Measurements from ENCODE around the gene ZBTB1.
"Not testable (repeated sequence)": the region's sequence is repeated elsewhere in the genome, so short reads cannot be mapped to it uniquely, and the experiment has no call there.

Gene ZBTB1

GRCh38 chr14:64531567-64531966 lies 27.0 kb downstream of the ZBTB1 start:
- DNase-seq (ENCODE audit: low read depth in 2 of 2), result no peak

- DNase-seq (ENCODE audit: low read depth in 2 of 2), result no peak
These were observed 32.1 kb downstream of the ZBTB1 start for GRCh38 chr14:64536488-64537245.

- DNase-seq (ENCODE audit: low read depth in 2 of 2), result peak; percentile 90 to 94
These were observed 35.9 kb downstream of the ZBTB1 start, which contains the start of gene HSPA2 for GRCh38 chr14:64540208-64541202. TSS of gene HSPA2 (plus strand) at chr14:64540741. CDS start at chr14:64540850, 109 bp downstream.

GRCh38 chr14:64541261-64541971 lies 36.8 kb downstream of the ZBTB1 start:
- peak in 1 of 2 donors; percentile 3 for DNase-seq (ENCODE audit: low read depth in 2 of 2)

- DNase-seq (ENCODE audit: low read depth in 2 of 2), result no peak
These were observed 37.6 kb downstream of the ZBTB1 start for GRCh38 chr14:64541972-64542835.

- DNase-seq (ENCODE audit: low read depth in 2 of 2), result no peak
These were observed 38.2 kb downstream of the ZBTB1 start for GRCh38 chr14:64542836-64543201.

- DNase-seq (ENCODE audit: low read depth in 2 of 2), result no peak
These were observed 40.2 kb downstream of the ZBTB1 start for GRCh38 chr14:64544607-64545312.

- DNase-seq (ENCODE audit: low read depth in 2 of 2), result no peak
These were observed 44.4 kb downstream of the ZBTB1 start for GRCh38 chr14:64549016-64549415.

- DNase-seq (ENCODE audit: low read depth in 2 of 2), result peak in 1 of 2 donors; percentile 38
These were observed 45.4 kb downstream of the ZBTB1 start, which contains the start of gene PPP1R36 for GRCh38 chr14:64549791-64550620. TSS of gene PPP1R36 (plus strand) at chr14:64549961. CDS start at chr14:64549998, 37 bp downstream.

GRCh38 chr14:64550621-64551333 lies 46.2 kb downstream of the ZBTB1 start:
- DNase-seq (ENCODE audit: low read depth in 2 of 2), result no peak

GRCh38 chr14:64554556-64554955 lies 50.0 kb downstream of the ZBTB1 start:
- no peak for DNase-seq (ENCODE audit: low read depth in 2 of 2)

- no peak for DNase-seq (ENCODE audit: low read depth in 2 of 2)
These were observed 52.0 kb downstream of the ZBTB1 start for GRCh38 chr14:64556526-64556925.

- not testable (repeated sequence) for DNase-seq (ENCODE audit: low read depth in 2 of 2)
These were observed 53.6 kb downstream of the ZBTB1 start for GRCh38 chr14:64558216-64558615.

- DNase-seq (ENCODE audit: low read depth in 2 of 2), result no peak
These were observed 57.1 kb downstream of the ZBTB1 start for GRCh38 chr14:64561631-64562030.

GRCh38 chr14:64562436-64562835 lies 57.9 kb downstream of the ZBTB1 start:
- DNase-seq (ENCODE audit: low read depth in 2 of 2), result no peak

- DNase-seq (ENCODE audit: low read depth in 2 of 2), result no peak
These were observed 59.1 kb downstream of the ZBTB1 start for GRCh38 chr14:64563696-64564095.

GRCh38 chr14:64566651-64567122 lies 62.1 kb downstream of the ZBTB1 start:
- DNase-seq (ENCODE audit: low read depth in 2 of 2), result no peak

GRCh38 chr14:64569138-64569631 lies 64.6 kb downstream of the ZBTB1 start:
- DNase-seq (ENCODE audit: low read depth in 2 of 2), result no peak

All from stimulated activated CD4-positive, alpha-beta T cell treated with anti-CD3 and anti-CD28 coated beads, Interleukin-1b, Interleukin-23, amount 100 ng/mL, for 4 hours (primary cell).